NCI-H146 (cell line): Measurements from ENCODE around the gene DLG2.
"Not testable (repeated sequence)": the region's sequence is repeated elsewhere in the genome, so short reads cannot be mapped to it uniquely, and the experiment has no call there.

ENCODE experiments used
- DNase-seq: peaks from one replicate; lab custom pipeline; 2025; lab: John Stamatoyannopoulos, UW

DLG2 gene

GRCh38 chr11:85229723-85230122, 397.4 kb downstream of the DLG2 start:
- DNase-seq: not testable (repeated sequence)

- DNase-seq: no peak
Measured at GRCh38 chr11:85196968-85197367, 430.2 kb downstream of the DLG2 start.

DNA sequence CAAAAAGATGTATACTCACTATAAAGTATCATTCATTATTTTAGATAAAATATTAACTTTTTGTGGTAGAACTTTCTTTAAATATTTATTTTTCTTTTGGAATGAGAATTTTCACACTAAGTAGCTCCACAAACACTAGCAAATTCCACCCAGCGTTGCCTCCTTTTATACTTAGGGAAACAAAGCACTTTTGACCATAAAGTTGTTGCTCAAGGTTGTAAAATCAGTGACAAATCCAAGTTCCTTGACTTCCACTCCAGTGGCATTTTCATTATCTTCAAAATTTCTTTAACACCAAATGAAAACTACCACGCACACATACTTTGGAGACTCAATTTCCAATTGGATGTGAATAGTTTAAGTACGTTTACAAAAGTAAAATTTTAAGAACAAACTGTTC, 431.2 kb downstream of the DLG2 start:
- DNase-seq: no peak

DNA sequence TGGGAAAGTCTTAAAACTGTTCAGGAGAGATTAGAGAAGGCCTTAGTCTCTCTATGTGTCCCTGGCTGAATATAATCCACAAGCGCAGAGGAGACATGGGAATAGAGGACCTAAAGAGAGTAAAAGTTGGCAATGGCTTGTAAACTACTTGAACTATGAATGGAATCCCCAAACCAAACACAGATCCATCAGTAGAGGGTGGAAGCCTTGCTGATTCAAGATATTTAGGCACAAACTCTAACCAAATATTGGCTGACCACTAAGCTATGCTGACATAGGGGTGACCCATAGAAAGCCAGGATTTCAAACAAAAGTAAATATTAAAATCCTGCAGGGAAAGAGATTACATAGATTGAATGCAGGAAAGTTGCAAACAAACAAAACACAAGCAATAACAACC, 439.2 kb downstream of the DLG2 start:
- DNase-seq: no peak

- DNase-seq: no peak
Measured at GRCh38 chr11:85184721-85185120, 442.4 kb downstream of the DLG2 start.

- DNase-seq: peak; percentile 5
Measured at GRCh38 chr11:85182441-85183387, 444.4 kb downstream of the DLG2 start.

GRCh38 chr11:85180528-85180927, 446.6 kb downstream of the DLG2 start:
- DNase-seq: no peak

DNA sequence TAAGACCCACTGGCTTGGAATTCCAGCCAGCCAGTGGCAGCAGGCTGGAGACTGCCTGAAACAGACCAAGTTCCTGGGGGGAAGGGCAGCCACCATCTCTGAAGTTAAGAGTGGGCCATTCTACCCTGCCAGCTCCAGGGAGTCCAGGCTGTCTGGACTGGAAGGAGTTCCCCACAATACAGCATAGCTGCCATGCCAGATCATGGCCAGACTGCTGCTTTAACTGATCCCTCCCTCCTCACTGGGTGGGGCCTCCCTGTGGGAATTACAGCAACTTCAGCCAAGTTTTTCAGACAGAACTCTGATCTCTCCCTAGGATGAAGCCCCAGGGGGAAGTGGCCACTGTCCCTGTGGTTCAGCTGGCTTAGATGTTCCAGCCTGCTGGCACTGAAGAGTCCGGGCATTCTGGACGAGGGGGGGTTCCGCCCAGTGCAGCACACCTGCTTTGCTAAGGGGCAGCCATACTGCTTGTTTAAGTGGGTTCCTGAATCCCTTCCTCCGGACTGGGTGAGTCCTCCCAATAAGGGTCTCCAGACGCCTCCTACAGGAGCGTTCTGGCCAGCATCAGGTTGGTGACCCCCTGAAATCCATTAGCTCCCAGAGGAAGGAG, 455.4 kb downstream of the DLG2 start:
- DNase-seq: no peak

DNA sequence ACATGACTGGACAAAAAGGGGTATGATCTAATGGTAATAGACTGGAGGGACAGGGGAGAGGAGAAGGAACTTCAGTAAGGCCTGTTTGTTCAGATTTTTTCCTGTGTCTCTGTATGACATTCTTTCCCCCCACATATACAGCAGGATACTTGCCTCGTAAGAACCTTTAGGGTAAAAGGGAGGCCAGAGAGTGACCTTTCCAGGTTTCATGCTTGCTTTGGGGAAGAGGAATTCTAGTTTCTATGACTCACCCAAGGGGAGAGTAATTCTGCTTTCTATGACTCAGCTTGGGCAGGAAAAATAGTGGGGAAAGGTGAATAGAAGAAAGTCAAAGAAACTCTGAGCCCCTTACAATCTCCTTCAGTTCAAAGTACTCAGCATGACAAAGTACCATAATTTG, 457.0 kb downstream of the DLG2 start:
- no peak for DNase-seq

GRCh38 chr11:85167471-85167870, 459.7 kb downstream of the DLG2 start:
- no peak for DNase-seq

DNA sequence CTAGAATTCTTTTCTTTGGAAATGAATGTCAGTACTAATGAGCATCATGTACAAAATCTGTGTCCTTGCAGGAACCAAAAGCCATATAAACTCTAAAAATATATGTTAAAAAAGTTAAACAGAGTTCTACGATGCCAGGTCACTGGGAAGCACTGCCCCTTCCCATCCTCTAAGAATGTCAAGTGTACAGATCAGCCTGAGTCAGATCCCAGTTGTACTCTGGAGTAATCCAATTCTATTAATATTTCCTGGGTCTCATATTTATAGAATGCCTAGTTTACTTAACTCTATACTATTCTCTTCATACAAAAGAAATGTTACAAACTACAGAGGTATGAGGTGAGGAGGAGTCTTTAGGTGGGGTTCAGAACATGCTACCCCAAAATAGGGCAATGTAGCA, 460.1 kb downstream of the DLG2 start:
- no peak for DNase-seq

DNA sequence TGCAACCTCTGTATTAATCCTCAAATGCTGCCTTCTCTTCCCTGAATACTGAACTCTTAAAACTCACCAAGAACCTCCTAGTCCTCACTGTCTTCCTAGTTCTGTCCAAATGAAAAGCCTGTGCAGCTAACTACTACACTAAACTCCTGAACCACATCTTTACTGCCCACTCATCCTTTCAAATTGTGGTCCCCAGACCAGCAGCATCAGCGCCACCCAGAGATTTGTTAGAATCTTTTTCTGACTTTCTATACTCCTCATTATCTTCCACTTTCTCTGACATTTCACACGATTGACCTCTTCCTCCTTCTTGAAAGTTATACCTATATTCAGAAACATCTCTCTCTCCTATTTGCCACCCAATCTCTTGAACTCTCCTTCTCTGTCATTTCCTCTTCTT, 461.3 kb downstream of the DLG2 start:
- no peak for DNase-seq

- DNase-seq: no peak
Measured at GRCh38 chr11:85164743-85165142, 462.4 kb downstream of the DLG2 start.

- DNase-seq: no peak
Measured at GRCh38 chr11:85154294-85154693, 472.9 kb downstream of the DLG2 start.

GRCh38 chr11:85137597-85137996, 489.5 kb downstream of the DLG2 start:
- DNase-seq: no peak

DNA sequence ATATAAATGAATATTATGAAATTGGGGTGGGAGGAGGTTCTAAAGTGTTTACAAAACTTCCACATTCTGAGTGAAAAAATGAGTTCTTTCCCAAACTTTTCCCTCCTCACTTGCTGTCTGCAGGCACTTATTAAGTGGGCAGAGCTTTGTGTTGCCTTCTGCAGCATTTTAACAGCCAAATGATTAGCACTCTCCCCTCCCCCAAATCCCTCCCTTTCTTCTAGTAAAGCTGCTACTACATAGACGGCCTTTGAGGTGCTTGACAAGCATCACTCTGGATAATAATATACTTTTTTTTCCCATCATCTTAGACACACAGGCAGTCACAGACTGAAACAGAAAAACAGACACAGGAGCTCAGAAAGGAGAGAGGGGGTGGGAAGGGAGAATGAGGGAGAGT, 493.5 kb downstream of the DLG2 start:
- no peak for DNase-seq

DNA sequence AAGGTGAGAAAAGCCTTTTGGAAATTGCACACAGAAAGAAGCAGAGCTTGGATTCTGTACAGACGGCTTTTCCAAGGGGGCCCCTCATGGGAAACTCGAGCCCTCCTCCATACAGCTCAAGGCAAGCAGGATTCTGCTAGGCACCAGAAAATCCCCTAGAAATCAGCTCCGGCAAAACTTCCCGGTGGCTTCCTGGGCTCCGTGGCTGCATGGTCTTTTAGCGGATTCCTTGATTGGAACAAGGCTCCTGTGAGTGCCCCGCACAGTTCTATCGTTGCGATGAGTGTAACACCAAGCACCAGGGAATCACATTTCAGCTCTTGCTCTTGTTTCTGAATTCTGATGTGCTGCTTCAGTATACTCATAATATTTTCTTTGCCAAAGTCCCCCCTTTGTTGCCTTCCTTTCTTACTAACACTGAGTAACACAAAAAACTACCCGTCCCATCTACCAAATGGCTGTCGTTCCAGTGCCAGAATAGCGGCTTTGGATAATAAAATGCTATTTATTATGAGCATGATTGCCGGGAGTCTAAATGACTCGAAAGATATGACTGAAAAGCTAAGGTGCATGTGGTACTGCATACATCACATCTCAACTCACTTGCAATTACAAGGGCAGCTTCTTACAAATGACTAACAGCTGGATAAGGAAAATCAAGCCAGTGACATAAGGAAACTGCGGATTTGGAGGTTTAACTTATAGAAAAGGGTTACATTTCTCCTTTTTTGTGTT, 494.1 kb downstream of the DLG2 start:
- no peak for DNase-seq

- DNase-seq: no peak
Measured at GRCh38 chr11:85127349-85127748, 499.8 kb downstream of the DLG2 start.

GRCh38 chr11:85123752-85124231, 503.4 kb downstream of the DLG2 start:
- no peak for DNase-seq

- DNase-seq: no peak
Measured at GRCh38 chr11:85118151-85118550, 509.0 kb downstream of the DLG2 start.

DNA sequence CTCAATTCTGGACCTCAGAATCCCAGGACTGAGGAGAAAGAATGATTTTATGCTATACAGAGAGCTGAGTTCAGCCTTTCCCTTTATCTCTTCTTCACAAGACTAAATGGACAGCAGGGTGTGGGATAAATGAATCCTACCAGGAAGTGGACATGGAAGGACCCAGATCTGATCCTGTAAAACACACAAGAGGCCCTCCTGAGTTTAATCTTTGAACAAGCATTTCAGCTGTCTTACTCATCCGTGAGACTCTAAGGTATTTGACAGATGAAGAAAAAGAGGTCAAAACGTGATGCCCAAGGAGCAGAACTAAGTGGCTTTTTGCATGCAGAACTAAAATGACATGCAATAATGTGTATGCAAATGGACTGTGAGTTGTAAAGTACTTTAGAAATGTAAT, 511.3 kb downstream of the DLG2 start:
- no peak for DNase-seq

GRCh38 chr11:85114786-85115185, 512.4 kb downstream of the DLG2 start:
- no peak for DNase-seq

- DNase-seq: not testable (repeated sequence)
Measured at GRCh38 chr11:85110246-85110645, 516.9 kb downstream of the DLG2 start.
